Dermis blood vessel endothelial cell (primary cell): ENCODE results near the gene ERVH48-1. TPM values are rescaled to one million over a fixed set of nuclear protein-coding genes. Genes with fewer than 3 reads are reported as not detected.
"Not testable (repeated sequence)": the region's sequence is repeated elsewhere in the genome, so short reads cannot be mapped to it uniquely, and the experiment has no call there.

Experiments
- DNase-seq: peaks from one replicate; pipeline ENCODE4 v3.0.0; 2010
- total RNA-seq: library from RNA; depleted of rRNA; stranded (reverse); fragments of >200 nt; gene quantifications from 2 replicates; pipeline ENCODE4 v1.2.3, GENCODE V29; 2014

ERVH48-1 gene
- total RNA-seq, 1 donor from 2014 or later: not detected

- not testable (repeated sequence) for DNase-seq
Measured at GRCh38 chr21:42938606-42938995, 13.2 kb upstream of the ERVH48-1 start.

- DNase-seq: no peak
Measured at GRCh38 chr21:42937960-42938605, 12.7 kb upstream of the ERVH48-1 start.

- not testable (repeated sequence) for DNase-seq
Measured at GRCh38 chr21:42937034-42937940, 11.9 kb upstream of the ERVH48-1 start.

GRCh38 chr21:42936360-42936759, 10.9 kb upstream of the ERVH48-1 start:
- DNase-seq: not testable (repeated sequence)

GRCh38 chr21:42933973-42934372, 8.5 kb upstream of the ERVH48-1 start:
- not testable (repeated sequence) for DNase-seq

DNA sequence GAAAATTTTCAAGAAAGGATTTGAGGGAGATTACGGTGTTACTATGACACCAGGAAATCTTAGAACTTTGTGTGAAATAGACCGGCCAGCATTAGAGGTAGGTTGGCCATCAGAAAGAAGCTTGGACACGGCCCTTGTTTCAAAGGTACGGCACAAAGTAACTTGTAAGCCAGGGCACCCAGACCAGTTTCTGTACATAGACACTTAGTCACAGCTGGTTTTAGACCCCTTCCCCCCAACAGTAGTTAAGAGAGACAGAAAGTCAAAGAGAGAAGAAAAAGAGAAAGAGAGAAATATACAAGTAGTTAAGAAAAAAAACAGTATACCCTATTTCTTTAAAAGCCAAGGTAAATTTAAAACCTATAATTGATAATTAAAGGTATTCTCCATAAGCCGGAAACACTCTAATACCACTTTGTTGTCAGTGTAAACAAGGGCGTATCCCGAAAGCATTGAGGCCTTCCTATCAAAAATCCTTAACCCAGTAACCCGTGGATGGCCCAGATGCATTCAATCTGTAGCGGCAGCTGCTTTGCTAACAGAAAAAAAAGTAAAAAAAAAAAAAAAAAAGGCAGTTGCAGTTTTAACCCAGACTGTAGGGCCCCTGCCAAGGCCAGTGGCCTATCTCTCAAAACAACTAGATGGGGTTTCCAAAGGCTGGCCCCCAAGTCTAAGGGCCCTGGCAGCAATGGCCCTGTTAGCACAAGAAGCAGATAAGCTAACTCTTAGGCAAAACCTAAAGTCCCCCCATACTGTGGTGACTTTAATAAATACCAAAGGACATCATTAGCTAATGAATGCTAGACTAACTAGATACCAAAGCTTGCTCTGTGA, 7.9 kb upstream of the ERVH48-1 start:
- not testable (repeated sequence) for DNase-seq

- DNase-seq: not testable (repeated sequence)
Measured at GRCh38 chr21:42932378-42933136, 7.1 kb upstream of the ERVH48-1 start.

DNA sequence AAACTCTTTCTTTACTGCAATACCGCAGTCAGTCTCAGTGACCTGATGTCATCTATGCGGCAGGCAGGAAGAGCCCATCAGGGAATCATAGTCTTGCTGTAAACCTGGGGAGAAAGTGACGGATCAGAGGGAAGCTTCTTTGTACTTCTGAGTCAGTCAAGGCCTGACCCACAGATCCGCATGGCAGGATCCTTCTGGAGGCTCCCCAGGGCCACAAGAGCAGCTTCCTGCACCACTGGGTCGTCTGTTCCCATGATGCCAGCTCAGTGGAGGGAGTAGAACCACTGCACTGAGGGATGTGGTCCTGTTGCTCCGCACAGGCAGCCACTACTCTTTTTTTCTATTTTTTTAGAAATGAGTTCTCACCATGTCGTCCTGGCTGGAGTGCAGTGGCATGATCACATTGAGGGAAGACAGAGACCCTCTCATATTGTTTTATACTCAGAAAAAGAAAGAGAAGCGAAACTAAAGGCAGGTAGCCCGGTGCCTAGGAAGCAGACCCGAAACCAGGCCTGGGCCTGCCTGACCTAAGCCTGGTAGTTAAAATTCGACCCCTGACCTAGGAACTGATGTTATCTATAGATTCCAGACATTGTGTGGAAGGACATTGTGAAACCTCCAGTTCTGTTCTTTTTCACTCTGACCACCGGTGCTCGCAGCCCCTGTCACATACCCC, 6.3 kb upstream of the ERVH48-1 start:
- no peak for DNase-seq

GRCh38 chr21:42929969-42930368, 4.5 kb upstream of the ERVH48-1 start:
- DNase-seq: no peak

GRCh38 chr21:42927474-42928200, 2.2 kb upstream of the ERVH48-1 start:
- DNase-seq: peak; percentile 12

- DNase-seq: no peak
Measured at GRCh38 chr21:42924433-42924751, 1.0 kb downstream of the ERVH48-1 start.

DNA sequence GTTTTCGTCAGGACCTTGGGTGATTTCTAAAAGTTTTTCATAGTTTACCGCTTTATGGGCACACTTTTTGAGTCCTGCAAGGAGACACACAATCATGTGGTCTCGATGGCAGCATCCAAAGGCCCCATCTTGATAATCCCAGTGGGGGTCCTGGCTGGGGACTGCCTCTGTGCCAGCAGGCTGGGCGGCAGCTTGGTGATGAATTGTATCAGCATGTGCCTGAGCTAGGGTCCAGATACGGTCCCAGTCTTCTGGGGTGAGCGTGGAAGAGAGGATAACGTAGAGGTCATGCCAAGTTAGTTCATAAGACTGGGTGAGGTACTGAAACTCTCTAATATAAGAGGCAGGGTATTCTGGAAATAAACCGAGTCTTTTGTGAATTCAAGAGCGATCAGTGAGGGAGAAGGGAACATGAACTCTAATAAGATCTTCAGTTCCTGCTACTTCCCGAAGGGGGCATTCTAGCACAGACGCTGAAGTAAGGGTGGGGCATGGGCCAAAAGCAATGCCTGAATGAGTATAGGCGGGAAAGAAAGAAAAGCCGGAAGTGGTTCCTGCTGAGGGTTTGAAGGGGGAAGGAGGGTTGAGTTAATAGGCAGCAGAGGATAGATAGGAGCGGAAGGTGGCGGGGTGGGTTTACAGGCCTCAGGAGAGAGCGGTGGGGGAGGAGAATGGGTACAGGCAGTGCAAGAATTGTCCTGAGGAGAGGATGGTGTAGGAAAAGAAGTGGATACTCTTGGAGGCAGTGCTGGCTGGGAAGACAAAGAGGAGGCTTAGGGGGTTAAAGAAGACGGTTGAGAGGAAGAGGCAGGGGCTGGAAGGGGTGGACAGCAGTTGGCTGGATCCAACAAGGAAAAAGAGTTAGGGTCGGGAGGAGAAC, 1.6 kb downstream of the ERVH48-1 start:
- peak; percentile 84 for DNase-seq

- no peak for DNase-seq
Measured at GRCh38 chr21:42922918-42923317, 2.5 kb downstream of the ERVH48-1 start.

DNA sequence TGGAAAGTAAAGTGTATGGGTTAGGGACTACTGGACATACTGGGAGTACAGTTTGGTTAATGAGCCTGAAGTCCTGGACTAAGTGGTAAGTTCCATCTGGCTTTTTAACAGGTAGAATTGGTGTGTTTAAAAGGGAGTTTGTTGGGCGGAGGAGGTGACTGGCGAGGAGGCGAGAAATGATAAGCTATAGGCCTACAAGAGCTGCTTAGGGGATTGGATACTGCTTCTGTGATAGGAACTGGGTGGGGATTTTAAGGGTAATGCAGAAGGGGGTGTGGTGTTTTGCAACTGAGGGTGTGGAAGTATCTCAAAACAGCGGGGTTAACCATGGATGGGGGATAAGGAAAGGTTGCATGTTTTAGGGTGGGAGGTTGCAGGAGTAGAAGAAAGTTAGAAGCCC, 3.5 kb downstream of the ERVH48-1 start:
- DNase-seq: no peak

GRCh38 chr21:42918291-42918690, 7.1 kb downstream of the ERVH48-1 start:
- no peak for DNase-seq

- no peak for DNase-seq
Measured at GRCh38 chr21:42913476-42913875, 12.0 kb downstream of the ERVH48-1 start.

DNA sequence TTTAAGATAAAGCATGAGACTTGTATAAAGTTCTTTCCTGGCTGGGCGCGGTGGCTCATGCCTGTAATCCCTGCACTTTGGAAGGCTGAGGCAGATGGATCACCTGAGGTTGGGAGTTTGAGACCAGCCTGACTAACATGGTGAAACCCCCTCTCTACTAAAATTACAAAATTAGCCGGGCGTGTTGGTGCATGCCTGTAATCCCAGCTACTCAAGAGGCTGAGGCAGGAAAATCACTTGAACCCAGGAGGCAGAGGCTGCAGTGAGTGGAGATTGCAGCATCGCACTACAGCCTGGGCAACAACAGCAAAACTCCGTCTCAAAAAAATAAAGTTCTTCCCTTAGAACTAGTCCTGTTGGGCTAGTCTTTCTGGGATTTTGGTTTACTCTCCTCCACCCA, 13.5 kb downstream of the ERVH48-1 start:
- DNase-seq: not testable (repeated sequence)

GRCh38 chr21:42908484-42908883, 16.9 kb downstream of the ERVH48-1 start:
- not testable (repeated sequence) for DNase-seq

GRCh38 chr21:42906233-42906632, 19.2 kb downstream of the ERVH48-1 start:
- DNase-seq: no peak

- no peak for DNase-seq
Measured at GRCh38 chr21:42905195-42905594, 20.2 kb downstream of the ERVH48-1 start.
